ENCODE measurements around the gene ASCC2.

GRCh38 chr22:29769723-29770321, 68.3 kb downstream of the ASCC2 start:
- TF ChIP-seq POLR2A (IDR thresholded peaks at IDR 0.05) = no peak
- TF ChIP-seq, protein P1, sequence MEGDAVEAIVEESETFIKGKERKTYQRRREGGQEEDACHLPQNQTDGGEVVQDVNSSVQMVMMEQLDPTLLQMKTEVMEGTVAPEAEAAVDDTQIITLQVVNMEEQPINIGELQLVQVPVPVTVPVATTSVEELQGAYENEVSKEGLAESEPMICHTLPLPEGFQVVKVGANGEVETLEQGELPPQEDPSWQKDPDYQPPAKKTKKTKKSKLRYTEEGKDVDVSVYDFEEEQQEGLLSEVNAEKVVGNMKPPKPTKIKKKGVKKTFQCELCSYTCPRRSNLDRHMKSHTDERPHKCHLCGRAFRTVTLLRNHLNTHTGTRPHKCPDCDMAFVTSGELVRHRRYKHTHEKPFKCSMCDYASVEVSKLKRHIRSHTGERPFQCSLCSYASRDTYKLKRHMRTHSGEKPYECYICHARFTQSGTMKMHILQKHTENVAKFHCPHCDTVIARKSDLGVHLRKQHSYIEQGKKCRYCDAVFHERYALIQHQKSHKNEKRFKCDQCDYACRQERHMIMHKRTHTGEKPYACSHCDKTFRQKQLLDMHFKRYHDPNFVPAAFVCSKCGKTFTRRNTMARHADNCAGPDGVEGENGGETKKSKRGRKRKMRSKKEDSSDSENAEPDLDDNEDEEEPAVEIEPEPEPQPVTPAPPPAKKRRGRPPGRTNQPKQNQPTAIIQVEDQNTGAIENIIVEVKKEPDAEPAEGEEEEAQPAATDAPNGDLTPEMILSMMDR (IDR thresholded peaks at IDR 0.05 in 8 of 11, conservative IDR thresholded peaks at IDR 0.05 in 3 of 11) = no peak
- no peak for TF ChIP-seq POLR2AphosphoS5 (IDR thresholded peaks at IDR 0.05)

All from spleen (tissue), 7 donors.